ENCODE measurements around the gene COQ8A. TPM values are rescaled to one million over a fixed set of nuclear protein-coding genes. Genes with fewer than 3 reads are reported as not detected.

The COQ8A gene
- polyA plus RNA-seq, 2 of the 4 experiments (the other 2 are of a cell fraction), result 10.8 to 12.4 TPM

GRCh38 chr1:226908913-226909312 is 31.2 kb upstream of the COQ8A start:
- ATAC-seq, result no peak; a peak in 1 of 6 replicates
- CTCF ChIA-PET, result no interaction called here
- 67% methylated on average over 1 of the region's 1 CpG for WGBS (ENCODE audit: missing lambda C conversion rate)

GRCh38 chr1:226912587-226913176 is 27.4 kb upstream of the COQ8A start:
- Histone ChIP-seq H3K4me1 (no peaks in the 10 kb centered on the region), H3K4me3 (no peak overlapping the region), H3K4me2 (no peak overlapping the region), H3K9me3 (no peaks in the 10 kb centered on the region), H3K27ac (no peak overlapping the region)
- ATAC-seq (peak; percentile 78 to 81; a peak in 5 of 6 replicates), DNase-seq (ENCODE audit: low read depth in 1 of 2, low spot score in 1 of 2) (peak; percentile 28 to 44), FAIRE-seq (no peak)
- CTCF ChIA-PET, result interaction anchor here (0.8 to 1.8 kb wide), 6 partner anchors 9 to 365 kb away, joined by 3 to 5 read pairs (median 3); no protein-coding TSS in a partner anchor
- WGBS (ENCODE audit: missing lambda C conversion rate), result 71% methylated on average over 13 of the region's 13 CpGs
- POLR2A ChIA-PET, result no interaction called here
- peak; percentile 50; the same call in 2 of the 3 replicates for TF ChIP-seq SMC3 (IDR thresholded peaks at IDR 0.05)
- peak; percentile 55 to 59 for TF ChIP-seq RAD21 (conservative IDR thresholded peaks at IDR 0.05 in 1 of 2, IDR thresholded peaks at IDR 0.05 in 1 of 2)
- TF ChIP-seq CTCF (IDR thresholded peaks at IDR 0.05), result peak; percentile 46
- TF ChIP-seq HEYL (CRISPR knock-in tag; IDR thresholded peaks at IDR 0.05), result no peak
- TF ChIP-seq HES2 (IDR thresholded peaks at IDR 0.05), result no peak
- no peak for TF ChIP-seq POLR2AphosphoS2 (conservative IDR thresholded peaks at IDR 0.05; ENCODE audit: low read length)
- TF ChIP-seq RNF2 (IDR thresholded peaks at IDR 0.05; ENCODE audit: borderline replicate concordance, low read depth), result no peak

More at GRCh38 chr1:226908913-226909312, 31.2 kb upstream of the COQ8A start:
- no peak overlapping the region for H3K27ac ChIP-seq
- no peaks in the 10 kb centered on the region for H3K4me1 ChIP-seq
- H3K4me2 ChIP-seq, result no peak overlapping the region
- no peaks in the 10 kb centered on the region for H3K9me3 ChIP-seq
- H3K4me3 ChIP-seq, result no peak overlapping the region
- DNase-seq (ENCODE audit: low read depth in 1 of 2, low spot score in 1 of 2) (no peak), FAIRE-seq (no peak)
- TF ChIP-seq KDM1A (IDR thresholded peaks at IDR 0.05; ENCODE audit: low read depth) (no peak), E2F6 (IDR thresholded peaks at IDR 0.05; ENCODE audit: borderline replicate concordance, low read depth) (no peak), BHLHE40 (IDR thresholded peaks at IDR 0.05; ENCODE audit: low read depth, low read length) (no peak), CBX2 (IDR thresholded peaks at IDR 0.05; ENCODE audit: borderline replicate concordance, low read depth) (no peak), NPAS2 (CRISPR knock-in tag; IDR thresholded peaks at IDR 0.05; ENCODE audit: borderline replicate concordance) (no peak), ESRRA (IDR thresholded peaks at IDR 0.05; ENCODE audit: borderline replicate concordance, low read length) (no peak), CEBPB (IDR thresholded peaks at IDR 0.05) (no peak)
- POLR2A ChIA-PET, result no interaction called here

GRCh38 chr1:226915672-226915995 is 24.5 kb upstream of the COQ8A start:
- Histone ChIP-seq H3K4me2 (no peak overlapping the region), H3K9me3 (no peaks in the 10 kb centered on the region), H3K27ac (no peak overlapping the region), H3K4me3 (no peak overlapping the region), H3K4me1 (no peaks in the 10 kb centered on the region)
- TF ChIP-seq CBX2 (IDR thresholded peaks at IDR 0.05; ENCODE audit: borderline replicate concordance, low read depth), result no peak
- no peak for TF ChIP-seq BCL3 (IDR thresholded peaks at IDR 0.05)
- no peak for TF ChIP-seq ELK1 (IDR thresholded peaks at IDR 0.05; ENCODE audit: low read depth, low read length)
- no peak for TF ChIP-seq JUN (IDR thresholded peaks at IDR 0.05)
- no peak for TF ChIP-seq REST (IDR thresholded peaks at IDR 0.05)
- no peak for TF ChIP-seq TP53 (CRISPR knock-in tag; IDR thresholded peaks at IDR 0.05)
- no peak for TF ChIP-seq SMC3 (IDR thresholded peaks at IDR 0.05)
- TF ChIP-seq MAZ (IDR thresholded peaks at IDR 0.05; ENCODE audit: borderline replicate concordance, low read depth, low read length), result no peak
- no peak for DNase-seq (ENCODE audit: low read depth in 1 of 2, low spot score in 1 of 2)
- POLR2A ChIA-PET, result no interaction called here
- FAIRE-seq, result no peak
- CTCF ChIA-PET, result no interaction called here
- WGBS (ENCODE audit: missing lambda C conversion rate), result 33% methylated on average over 3 of the region's 3 CpGs
- no peak for ATAC-seq

Data from A549 (cell line).